Coronary artery (tissue), 2 donors: Measurements from ENCODE around the gene CSN3.

Experiments used
- DNase-seq: peaks from one replicate; pipeline ENCODE4 v3.0.0-alpha.2; 2017; ENCODE audit warnings: low spot score
- H3K27ac ChIP-seq, 2 donors: fragments of 200-600 bp; sonication (generic); one replicate each; pipeline ENCODE4 v1.5.1; 2016 to 2019
- H3K4me3 ChIP-seq: fragments of 200-600 bp; sonication (generic); 2 replicates; pipeline ENCODE4 v1.5.1; 2016; ENCODE audit warnings: mild to moderate bottlenecking, moderate library complexity
- CTCF ChIP-seq: fragments of 200-600 bp; sonication (generic); IDR thresholded peaks from one replicate; pipeline ENCODE4 v1.5.1; 2019; ENCODE audit warnings: antibody characterized with exemption

Gene CSN3

GRCh38 chr4:70298051-70298450, 55.7 kb downstream of the CSN3 start:
- H3K27ac ChIP-seq, result no peak overlapping the region
- TF ChIP-seq CTCF, result no peak
- H3K4me3 ChIP-seq, result no peak overlapping the region
- no peak for DNase-seq

- Histone ChIP-seq H3K27ac (no peak overlapping the region), H3K4me3 (no peak overlapping the region)
- no peak for DNase-seq
- TF ChIP-seq CTCF, result no peak
Measured at GRCh38 chr4:70299643-70300042, 57.2 kb downstream of the CSN3 start.

GRCh38 chr4:70300215-70300614, 57.8 kb downstream of the CSN3 start:
- Histone ChIP-seq H3K4me3 (no peak overlapping the region), H3K27ac (no peak overlapping the region)
- TF ChIP-seq CTCF, result no peak
- DNase-seq, result no peak
